ENCODE results near the gene SZT2. TPM values are rescaled to one million over a fixed set of nuclear protein-coding genes. Genes with fewer than 3 reads are reported as not detected.

Gene SZT2
- total and polyA plus RNA-seq, 2 of the 4 experiments (the other 2 are of a cell fraction) = 9.5 to 14.3 TPM

DNA sequence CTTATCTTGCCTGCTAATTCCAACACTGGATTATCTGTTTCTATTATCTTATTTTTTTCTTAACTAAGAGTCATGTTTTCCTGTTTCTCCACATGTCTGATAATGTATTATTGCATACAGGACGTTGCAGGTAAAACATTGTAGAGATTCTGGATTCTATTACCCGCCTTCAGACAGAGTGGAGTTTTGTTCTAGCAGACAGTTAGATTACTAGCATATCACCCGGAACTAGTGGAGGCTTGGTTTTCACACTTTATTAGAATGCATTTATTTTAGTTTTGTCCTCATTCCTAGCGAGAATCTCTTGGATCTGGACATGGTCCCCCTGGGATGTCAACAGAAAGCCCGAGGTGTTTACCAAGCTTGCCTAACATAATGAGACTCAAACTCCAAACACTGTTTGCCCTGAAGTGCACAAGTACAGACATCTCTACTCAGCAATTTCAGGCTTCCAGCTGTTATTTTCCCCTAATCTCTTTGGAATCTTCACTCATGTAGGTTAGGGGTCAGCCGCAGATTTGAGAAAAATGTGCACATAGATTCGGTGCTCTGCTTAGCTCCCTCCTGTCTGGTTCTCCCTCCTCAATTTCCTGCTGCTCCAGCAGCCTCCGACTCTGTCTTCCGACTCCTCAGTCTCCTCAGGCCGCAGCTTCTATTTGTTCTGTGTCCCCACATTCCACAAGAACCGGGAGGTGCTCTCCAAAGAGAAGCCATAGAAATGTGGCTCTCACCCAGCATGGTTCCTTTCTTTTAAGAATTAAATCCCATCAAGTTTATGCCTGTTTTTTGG is 104.2 kb downstream of the SZT2 start:
- no peaks in the 10 kb centered on the region for H3K27me3 ChIP-seq (ENCODE audit: control insufficient read depth, insufficient read depth, low read length)
- no peak overlapping the region for H3K56ac ChIP-seq (ENCODE audit: extremely low read depth, insufficient read depth, low read length)
- peak overlapping the region; percentile 0 for H2BK5ac ChIP-seq (ENCODE audit: low read depth, low read length, poor library complexity, severe bottlenecking)
- DNase-seq = no peak
- POLR2A ChIA-PET (ENCODE audit: unreplicated experiment) = no interaction called here
- peak overlapping the region; percentile 7; the same call in 1 of the 2 replicates for H3K4me2 ChIP-seq (ENCODE audit: low read depth, low read length)
- H4K8ac ChIP-seq (ENCODE audit: low read depth in 2 of 2, low read length in 2 of 2) = peak overlapping the region; percentile 3 to 32
- H3K18ac ChIP-seq (ENCODE audit: low read depth, low read length) = peak overlapping the region; percentile 43; the same call in 1 of the 2 replicates
- WGBS, 2 experiments (ENCODE audit: extremely low coverage in 2 of 2, insufficient read length in 1 of 2) = 33% methylated on average over 3 of the region's 11 CpGs; no CpG with 5 or more reads in 1 of the 2 experiments
- ATAC-seq (ENCODE audit: low read depth) = peak; percentile 81
- no peaks in the 10 kb centered on the region for H4K20me1 ChIP-seq (ENCODE audit: insufficient read depth, low read length)
- TF ChIP-seq POLR2A (IDR thresholded peaks at IDR 0.05; ENCODE audit: low read depth, low read length) (no peak), MAFK (IDR thresholded peaks at IDR 0.05; ENCODE audit: low read depth, low read length) (no peak), CHD1 (IDR thresholded peaks at IDR 0.05; ENCODE audit: low read depth, low read length) (no peak), SMC3 (IDR thresholded peaks at IDR 0.05; ENCODE audit: low read depth, low read length) (no peak), MXI1 (IDR thresholded peaks at IDR 0.05; ENCODE audit: borderline replicate concordance, low read depth, low read length) (no peak)
- TF ChIP-seq, protein P1, sequence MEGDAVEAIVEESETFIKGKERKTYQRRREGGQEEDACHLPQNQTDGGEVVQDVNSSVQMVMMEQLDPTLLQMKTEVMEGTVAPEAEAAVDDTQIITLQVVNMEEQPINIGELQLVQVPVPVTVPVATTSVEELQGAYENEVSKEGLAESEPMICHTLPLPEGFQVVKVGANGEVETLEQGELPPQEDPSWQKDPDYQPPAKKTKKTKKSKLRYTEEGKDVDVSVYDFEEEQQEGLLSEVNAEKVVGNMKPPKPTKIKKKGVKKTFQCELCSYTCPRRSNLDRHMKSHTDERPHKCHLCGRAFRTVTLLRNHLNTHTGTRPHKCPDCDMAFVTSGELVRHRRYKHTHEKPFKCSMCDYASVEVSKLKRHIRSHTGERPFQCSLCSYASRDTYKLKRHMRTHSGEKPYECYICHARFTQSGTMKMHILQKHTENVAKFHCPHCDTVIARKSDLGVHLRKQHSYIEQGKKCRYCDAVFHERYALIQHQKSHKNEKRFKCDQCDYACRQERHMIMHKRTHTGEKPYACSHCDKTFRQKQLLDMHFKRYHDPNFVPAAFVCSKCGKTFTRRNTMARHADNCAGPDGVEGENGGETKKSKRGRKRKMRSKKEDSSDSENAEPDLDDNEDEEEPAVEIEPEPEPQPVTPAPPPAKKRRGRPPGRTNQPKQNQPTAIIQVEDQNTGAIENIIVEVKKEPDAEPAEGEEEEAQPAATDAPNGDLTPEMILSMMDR (conservative IDR thresholded peaks at IDR 0.05; ENCODE audit: low read depth, low read length) = no peak
- in situ Hi-C loops (cut with MboI; ENCODE audit: low sequenced_read_pairs) = no loop called here
- no TSS peak for BruUV-seq (replicated peaks)
- peak overlapping the region; percentile 53; the same call in 1 of the 2 replicates for H2BK20ac ChIP-seq (ENCODE audit: low read depth, low read length)
- dilution Hi-C loops (cut with HindIII; ENCODE audit: low sequenced_read_pairs, unreplicated experiment) = no loop called here
- no peak overlapping the region for H2AK5ac ChIP-seq (ENCODE audit: low read depth, low read length)
- peaks cover 8% of the 10 kb centered on the region for H3K9me3 ChIP-seq (ENCODE audit: control insufficient read depth, insufficient read depth, low read length)
- CTCF ChIA-PET = interaction anchor here (0.6 to 0.9 kb wide), 3 partner anchors 12 to 24 kb away, joined by 4 to 7 read pairs (median 6); no protein-coding TSS in a partner anchor
- H3K27ac ChIP-seq (ENCODE audit: insufficient read depth, low read length) = no peak overlapping the region
- intact Hi-C loops (cut with micrococcal nuclease) = no loop called here
- no peaks in the 10 kb centered on the region for H3K79me1 ChIP-seq (ENCODE audit: low read depth in 1 of 2, low read length in 2 of 2)
- H4K91ac ChIP-seq (ENCODE audit: insufficient read depth, low read depth, low read length) = 0 out of 2 replicates have a peak overlapping the region, but pooled peaks have one; percentile 4
- no peak overlapping the region for H2AK9ac ChIP-seq (replicated peaks; ENCODE audit: low read depth, low read length, poor library complexity)
- H3K4me3 ChIP-seq (ENCODE audit: insufficient read depth, low read depth, low read length) = no peak overlapping the region
- peak overlapping the region; percentile 79 for H2AFZ ChIP-seq (replicated peaks; ENCODE audit: low read length, poor library complexity)
- H3K36me3 ChIP-seq (ENCODE audit: control insufficient read depth, insufficient read depth, low read length) = no peaks in the 10 kb centered on the region
- peak overlapping the region; percentile 33; the same call in 1 of the 2 replicates for H4K5ac ChIP-seq (ENCODE audit: low read depth, low read length)
- peak overlapping the region; percentile 5; the same call in 1 of the 2 replicates for H3K23ac ChIP-seq (ENCODE audit: low read depth, low read length)
- peaks cover 6% of the 10 kb centered on the region for H3K4me1 ChIP-seq (ENCODE audit: control insufficient read depth, insufficient read depth, low read length)
- peak overlapping the region; percentile 63 for H2BK120ac ChIP-seq (ENCODE audit: low read depth, low read length)
- H2BK15ac ChIP-seq (ENCODE audit: low read depth, low read length) = peak overlapping the region; percentile 37; the same call in 2 of the 3 replicates
- H3K9me1 ChIP-seq (ENCODE audit: insufficient read depth, low read length) = no peaks in the 10 kb centered on the region
- H3K4ac ChIP-seq (ENCODE audit: low read depth, low read length) = peak overlapping the region; percentile 3; the same call in 1 of the 2 replicates
- H3K14ac ChIP-seq (replicated peaks; ENCODE audit: low read depth, low read length) = peak overlapping the region; percentile 24
- peak overlapping the region; percentile 1; the same call in 1 of the 2 replicates for H3K9ac ChIP-seq (ENCODE audit: low read depth, low read length)
